GM23248 (cell line): Measurements from ENCODE around the gene PALM3.

Source experiments
- EZH2 ChIP-seq: fragments of 200-600 bp; sonication (generic); IDR thresholded peaks from 2 replicates; pipeline ENCODE4 v1.6.1; 2018; ENCODE audit warnings: antibody characterized with exemption, mild to moderate bottlenecking; ENCODE audit not compliant: insufficient read depth, poor library complexity, severe bottlenecking
- EZH2phosphoT487 ChIP-seq: fragments of 200-600 bp; sonication (generic); IDR thresholded peaks from 2 replicates; pipeline ENCODE4 v1.6.1; 2018; ENCODE audit warnings: antibody characterized with exemption, moderate library complexity, mild to moderate bottlenecking, low read depth; ENCODE audit not compliant: insufficient read depth

- TF ChIP-seq EZH2 = no peak
- no peak for TF ChIP-seq EZH2phosphoT487
Observed at GRCh38 chr19:14012378-14012915, 49.4 kb downstream of the PALM3 start.
